ENCODE data around the gene GUCD1.

GUCD1 gene

GRCh38 chr22:24518228-24518627 is 36.7 kb downstream of the GUCD1 start:
- Histone ChIP-seq H2AFZ (ENCODE audit: low read depth, low read length, severe bottlenecking) (no peak overlapping the region), H3K9me3 (ENCODE audit: insufficient read depth, low read length) (no peaks in the 10 kb centered on the region), H3K27ac (ENCODE audit: low read depth, low read length) (no peak overlapping the region), H3K79me2 (ENCODE audit: insufficient read depth, low read length) (no peaks in the 10 kb centered on the region), H3K4me3 (ENCODE audit: insufficient read depth, low read length, poor library complexity, severe bottlenecking) (no peak overlapping the region), H3K4me2 (ENCODE audit: low read depth, low read length, poor library complexity, severe bottlenecking) (no peak overlapping the region), H3K27me3 (ENCODE audit: low read length) (no peaks in the 10 kb centered on the region), H3K36me3 (ENCODE audit: low read length) (no peaks in the 10 kb centered on the region), H3K9me2 (replicated peaks; ENCODE audit: insufficient read depth, low read length) (no peaks in the 10 kb centered on the region), H4K20me1 (ENCODE audit: low read depth, low read length) (no peaks in the 10 kb centered on the region), H3K9ac (ENCODE audit: low read length) (no peak overlapping the region), H3F3A (ENCODE audit: insufficient read depth) (no peaks in the 10 kb centered on the region)
- TF ChIP-seq CTCF (IDR thresholded peaks at IDR 0.05; ENCODE audit: insufficient read depth, low read length, poor library complexity, severe bottlenecking): no peak
- no peak for TF ChIP-seq EZH2phosphoT487 (conservative IDR thresholded peaks at IDR 0.05; ENCODE audit: low read length)

DNA sequence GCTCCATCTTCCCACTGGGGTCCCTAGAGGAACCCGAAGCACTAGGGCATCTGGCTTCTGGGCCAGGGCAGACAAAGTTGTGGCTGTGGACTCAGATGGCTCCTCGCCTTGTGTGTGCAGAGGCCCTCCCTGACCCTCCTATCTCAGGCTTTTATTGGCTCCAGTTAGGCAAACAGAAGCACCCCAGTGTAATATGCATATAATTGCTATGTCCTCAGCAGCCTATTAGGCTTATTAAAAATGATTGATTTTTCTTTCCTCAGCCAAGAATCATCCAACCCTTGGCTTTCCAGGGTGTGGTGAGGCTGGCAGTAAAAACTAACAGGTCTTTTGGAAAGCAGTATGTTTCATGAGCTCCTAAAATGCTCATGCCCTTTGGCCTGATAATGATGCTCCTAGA is 37.5 kb downstream of the GUCD1 start:
- TF ChIP-seq CTCF (IDR thresholded peaks at IDR 0.05; ENCODE audit: insufficient read depth, low read length, poor library complexity, severe bottlenecking): no peak
- TF ChIP-seq EZH2phosphoT487 (conservative IDR thresholded peaks at IDR 0.05; ENCODE audit: low read length): no peak
- Histone ChIP-seq H3K4me2 (ENCODE audit: low read depth, low read length, poor library complexity, severe bottlenecking) (no peak overlapping the region), H3K79me2 (ENCODE audit: insufficient read depth, low read length) (no peaks in the 10 kb centered on the region), H3K27me3 (ENCODE audit: low read length) (no peaks in the 10 kb centered on the region), H3K27ac (ENCODE audit: low read depth, low read length) (no peak overlapping the region), H3K36me3 (ENCODE audit: low read length) (no peaks in the 10 kb centered on the region), H3K9me3 (ENCODE audit: insufficient read depth, low read length) (no peaks in the 10 kb centered on the region), H3K9ac (ENCODE audit: low read length) (no peak overlapping the region), H3K9me2 (replicated peaks; ENCODE audit: insufficient read depth, low read length) (no peaks in the 10 kb centered on the region), H4K20me1 (ENCODE audit: low read depth, low read length) (no peaks in the 10 kb centered on the region), H3K4me3 (ENCODE audit: insufficient read depth, low read length, poor library complexity, severe bottlenecking) (no peak overlapping the region), H3F3A (ENCODE audit: insufficient read depth) (no peaks in the 10 kb centered on the region), H2AFZ (ENCODE audit: low read depth, low read length, severe bottlenecking) (no peak overlapping the region)

GRCh38 chr22:24516301-24516737 is 38.6 kb downstream of the GUCD1 start:
- H3K9ac ChIP-seq (ENCODE audit: low read length): no peak overlapping the region

More at GRCh38 chr22:24516301-24516737, 38.6 kb downstream of the GUCD1 start:
- Histone ChIP-seq H3K27ac (ENCODE audit: low read depth, low read length) (no peak overlapping the region), H3K27me3 (ENCODE audit: low read length) (no peaks in the 10 kb centered on the region), H3K4me2 (ENCODE audit: low read depth, low read length, poor library complexity, severe bottlenecking) (no peak overlapping the region), H2AFZ (ENCODE audit: low read depth, low read length, severe bottlenecking) (no peak overlapping the region), H3K79me2 (ENCODE audit: insufficient read depth, low read length) (no peaks in the 10 kb centered on the region), H3K4me3 (ENCODE audit: insufficient read depth, low read length, poor library complexity, severe bottlenecking) (no peak overlapping the region), H3K9me2 (replicated peaks; ENCODE audit: insufficient read depth, low read length) (no peaks in the 10 kb centered on the region), H4K20me1 (ENCODE audit: low read depth, low read length) (no peaks in the 10 kb centered on the region), H3K36me3 (ENCODE audit: low read length) (no peaks in the 10 kb centered on the region), H3F3A (ENCODE audit: insufficient read depth) (no peaks in the 10 kb centered on the region), H3K9me3 (ENCODE audit: insufficient read depth, low read length) (no peaks in the 10 kb centered on the region)
- no peak for TF ChIP-seq EZH2phosphoT487 (conservative IDR thresholded peaks at IDR 0.05; ENCODE audit: low read length)
- TF ChIP-seq CTCF (IDR thresholded peaks at IDR 0.05; ENCODE audit: insufficient read depth, low read length, poor library complexity, severe bottlenecking): no peak

All from SU-DHL-6 (cell line).